K562 (cell line): ENCODE results near the gene GLE1. TPM values are rescaled to one million over a fixed set of nuclear protein-coding genes. Genes with fewer than 3 reads are reported as not detected.
"Not testable (repeated sequence)": the region's sequence is repeated elsewhere in the genome, so short reads cannot be mapped to it uniquely, and the experiment has no call there.

Experiments used
- ATAC-seq: fragments of 200-7000 bp; cut with Tn5 transposase; 3 replicates; pipeline ENCODE4 v1.9.1; 2020; ENCODE audit warnings: moderate library complexity
- BruUV-seq: library from RNA; stranded (reverse); fragments of 400-500 nt; replicated peaks from 2 replicates; lab custom pipeline; 2021; lab: Mats Ljungman, UMichigan
- CTCF ChIA-PET: fragments of 300-600 bp; formaldehyde crosslinking; extraction: SDS; loops from one replicate; lab custom pipeline; 2021; ENCODE audit warnings: low intra/inter-chr PET ratio; lab: Yijun Ruan, JAX
- POLR2A ChIA-PET: fragments of 300-600, 350-650 bp; sonication (Branson Sonifier 250); formaldehyde crosslinking; extraction: SDS; loops from one replicate; lab custom pipeline; 2021; ENCODE audit warnings: antibody characterized with exemption, inconsistent platforms; lab: Yijun Ruan, JAX
- DNase-seq, 4 experiments: peaks; one replicate each; pipeline versions ENCODE4 v3.0.0 to v3.0.0-alpha.2; 2011 to 2018; ENCODE audit warnings: low spot score in 3 of 4, mixed read lengths in 3 of 4; ENCODE audit errors: extremely low read depth in 1 of 4
- FAIRE-seq: peaks from 2 replicates; lab custom pipeline; 2011; peaks lifted over from hg19 to GRCh38; lab: Jason Lieb, UNC
- H2AFZ ChIP-seq: 2 replicates; pipeline ENCODE4 v1.6.0; 2011; ENCODE audit warnings: low read depth, low read length, control low read depth, inconsistent platforms
- H3K27ac ChIP-seq: fragments of 200-600 bp; 3 replicates; pipeline ENCODE4 v1.8.0; 2011; ENCODE audit warnings: low read depth, mild to moderate bottlenecking, control low read depth, inconsistent platforms, low read length, moderate library complexity, mixed read lengths; ENCODE audit errors: extremely low read depth
- H3K27me3 ChIP-seq, 2 experiments: fragments of 300-600 bp in 1 of 2; 2 replicates in 1 of 2; 3 replicates in 1 of 2; pipeline versions ENCODE4 v1.6.0 to v1.8.0; 2011; ENCODE audit warnings: inconsistent platforms in 2 of 2, low read length in 2 of 2, mild to moderate bottlenecking in 1 of 2, mixed read lengths in 1 of 2, moderate library complexity in 1 of 2; ENCODE audit not compliant: control insufficient read depth in 2 of 2, insufficient read depth in 2 of 2
- H3K36me3 ChIP-seq: fragments of 300-600 bp; 3 replicates; pipeline ENCODE4 v1.8.0; 2011; ENCODE audit warnings: mild to moderate bottlenecking, low read length, inconsistent platforms; ENCODE audit not compliant: control insufficient read depth, insufficient read depth
- H3K4me1 ChIP-seq, 2 experiments: fragments of 200-600 bp in 1 of 2; replicated peaks in 1 of 2; 2 replicates in 1 of 2; 3 replicates in 1 of 2; pipeline versions ENCODE4 v1.5.1 to v1.8.0; 2011; ENCODE audit warnings: inconsistent platforms in 2 of 2, low read length in 2 of 2, mild to moderate bottlenecking in 1 of 2, mixed read lengths in 1 of 2, moderate library complexity in 1 of 2; ENCODE audit not compliant: control insufficient read depth in 2 of 2, insufficient read depth in 2 of 2
- H3K4me2 ChIP-seq: 2 replicates; pipeline ENCODE4 v1.6.1; 2011; ENCODE audit warnings: low read length, control low read depth, inconsistent platforms, mixed read lengths; ENCODE audit not compliant: insufficient read depth
- H3K4me3 ChIP-seq: fragments of 200-600 bp; sonication (generic), shearing (Covaris generic); 2 replicates; pipeline ENCODE4 v1.5.1; 2016; ENCODE audit warnings: control low read depth, inconsistent platforms
- H3K79me2 ChIP-seq: fragments of 200-600 bp; 3 replicates; pipeline ENCODE4 v1.8.0; 2011; ENCODE audit warnings: low read length, inconsistent platforms; ENCODE audit not compliant: control insufficient read depth, insufficient read depth
- H3K9ac ChIP-seq, 2 experiments: 2 replicates each; pipeline versions ENCODE4 v1.6.0 to v1.6.1; 2011; ENCODE audit warnings: low read depth in 2 of 2, low read length in 2 of 2, control low read depth in 1 of 2, inconsistent platforms in 1 of 2, mild to moderate bottlenecking in 1 of 2, mixed read lengths in 1 of 2; ENCODE audit not compliant: insufficient read depth in 1 of 2
- H3K9me1 ChIP-seq: one replicate; pipeline ENCODE4 v1.6.0; 2011; ENCODE audit warnings: inconsistent platforms, mild to moderate bottlenecking, low read length, moderate library complexity; ENCODE audit not compliant: control insufficient read depth, insufficient read depth
- H3K9me3 ChIP-seq: replicated peaks from 2 replicates; pipeline ENCODE4 v1.5.1; 2011; ENCODE audit warnings: low read depth, low read length, inconsistent platforms; ENCODE audit not compliant: control insufficient read depth, insufficient read depth
- H4K20me1 ChIP-seq: replicated peaks from 2 replicates; pipeline ENCODE4 v1.6.1; 2011; ENCODE audit warnings: low read length, inconsistent platforms, mixed read lengths; ENCODE audit not compliant: control insufficient read depth, insufficient read depth
- BCOR ChIP-seq: fragments of 450-650 bp; IDR thresholded peaks from 2 replicates; pipeline ENCODE4 v1.6.1; 2016
- DPF2 ChIP-seq: fragments of 450-650 bp; IDR thresholded peaks from 2 replicates; pipeline ENCODE4 v1.6.1; 2016
- MNT ChIP-seq, 2 experiments: fragments of 450-650 bp; conservative IDR thresholded peaks; 2 replicates each; pipeline ENCODE4 v1.6.1; 2017; ENCODE audit warnings: mild to moderate bottlenecking in 2 of 2, moderate library complexity in 2 of 2
- SUPT5H ChIP-seq: fragments of 450-650 bp; IDR thresholded peaks from 2 replicates; pipeline ENCODE4 v1.6.1; 2016
- ZNF316 ChIP-seq: fragments of 450-650 bp; IDR thresholded peaks from 2 replicates; pipeline ENCODE4 v1.6.1; 2016
- WGBS: fragments of 100-300 bp; shearing (Covaris generic); methylation state at CpG from one replicate; pipeline ENCODE4 v1.1.6; 2016; ENCODE audit warnings: low coverage, mixed read lengths; ENCODE audit not compliant: insufficient coverage; ENCODE audit errors: missing lambda C conversion rate; 5-methylcytosine and 5-hydroxymethylcytosine counted together
- in situ Hi-C: fragments of 300-500 bp; cut with MboI; formaldehyde crosslinking; loops from 4 replicates; pipeline ENCODE4 v1.15.0; 2018; ENCODE audit warnings: inconsistent platforms, mixed read lengths
- intact Hi-C: fragments of 100-400 bp; cut with micrococcal nuclease; formaldehyde crosslinking; loops from 2 replicates; pipeline ENCODE4 v1.14.2; 2022
- polyA plus RNA-seq, 8 experiments: library from polyadenylated mRNA; depleted of rRNA in 4 of 8; stranded (reverse) in 5 of 8; unstranded in 3 of 8; fragments of >200 nt; fragmentation: Nextera tagmentation in 2 of 8; fragmentation: Illumina TruSeq in 1 of 8; extraction: Ambion mirVana in 2 of 8; extraction: Trizol in 1 of 8; gene quantifications; 2 replicates each; pipeline versions ENCODE4 v1.2.1 to v1.2.3, GENCODE V29; 2011 to 2014; ENCODE audit warnings: inconsistent platforms in 1 of 8, missing spikeins in 1 of 8
- total RNA-seq, 7 experiments: library from RNA; depleted of rRNA in 6 of 7; stranded (reverse); fragments of >200 nt in 6 of 7; fragmentation: Illumina TruSeq in 2 of 7; extraction: Trizol in 2 of 7; gene quantifications; 2 replicates each; pipeline versions ENCODE4 v1.2.1 to v1.2.3, GENCODE V29; 2011 to 2021; ENCODE audit warnings: low replicate concordance in 1 of 7

Gene GLE1
- total and polyA plus RNA-seq, 9 of the 15 experiments (the other 6 are each of a cell fraction or from before 2014, with no cell fraction given), result 15.9 to 44.8 (median 37.6) TPM

- FAIRE-seq, H3K27ac ChIP-seq, H3K9me3 ChIP-seq, H4K20me1 ChIP-seq: not testable (repeated sequence)
- POLR2A ChIA-PET, result interaction anchor here (0.8 kb wide), 2 partner anchors 9 to 23 kb away, joined by 4 read pairs; no protein-coding TSS in a partner anchor
- WGBS, result 23% methylated on average over 14 of the region's 14 CpGs
- H3K4me2 ChIP-seq, result peak overlapping the region; percentile 97
- peak in 1 of 4 experiments; percentile 51 for DNase-seq
- peaks cover 26% of the 10 kb centered on the region for H3K79me2 ChIP-seq
- intact Hi-C loops, result loop anchor here (5.0 to 10.0 kb wide), 2 partner anchors 49 to 111 kb away; partner anchors contain the start of gene SPTAN1
- peaks cover 45% of the 10 kb centered on the region for H3K36me3 ChIP-seq
- TF ChIP-seq DPF2, result 0 out of 2 replicates have a peak, but pooled peaks have one; percentile 30
- peak; percentile 21; the same call in 1 of the 2 replicates for TF ChIP-seq ZNF316
- 0 out of 2 replicates have a peak, but pooled peaks have one; percentile 13 for TF ChIP-seq BCOR
- 0 out of 2 replicates have a peak, but pooled peaks have one; percentile 44 for TF ChIP-seq SUPT5H
- TF ChIP-seq MNT (conservative IDR thresholded peaks at IDR 0.05), result peak; percentile 20 to 65; a peak in 2 of 4 replicates
- TF ChIP-seq, all 486 proteins: peak for 5; not testable (repeated sequence) for 481
- in situ Hi-C loops, H3K27me3 ChIP-seq, BruUV-seq, H3K9me1 ChIP-seq, CTCF ChIA-PET: not testable (repeated sequence)
- peak overlapping the region; percentile 69 for H3K4me3 ChIP-seq
- peak overlapping the region; percentile 98 for H2AFZ ChIP-seq
- ATAC-seq, result peak; percentile 10
- H3K4me1 ChIP-seq, result peaks cover 6 to 11% of the 10 kb centered on the region in 2 experiments; a peak in 4 of 5 replicates
- H3K9ac ChIP-seq, result peak overlapping the region; percentile 87 to 88
Measured at GRCh38 chr9:128503415-128503825, 1.1 kb upstream of the GLE1 start.
